Activated CD4-positive, alpha-beta T cell treated with anti-CD3 and anti-CD28 coated beads, Interleukin-10, Interleukin-2, amounts not matched to agents 100 ng/mL and 50 ng/mL, durations not matched to agents 16 hours and 8 hours (primary cell): Measurements from ENCODE around the gene ARHGAP33.
"Not testable (repeated sequence)": the region's sequence is repeated elsewhere in the genome, so short reads cannot be mapped to it uniquely, and the experiment has no call there.

Experiments
- DNase-seq: peaks from one replicate; pipeline ENCODE4 v3.0.0-alpha.2; 2020

The ARHGAP33 gene

DNA sequence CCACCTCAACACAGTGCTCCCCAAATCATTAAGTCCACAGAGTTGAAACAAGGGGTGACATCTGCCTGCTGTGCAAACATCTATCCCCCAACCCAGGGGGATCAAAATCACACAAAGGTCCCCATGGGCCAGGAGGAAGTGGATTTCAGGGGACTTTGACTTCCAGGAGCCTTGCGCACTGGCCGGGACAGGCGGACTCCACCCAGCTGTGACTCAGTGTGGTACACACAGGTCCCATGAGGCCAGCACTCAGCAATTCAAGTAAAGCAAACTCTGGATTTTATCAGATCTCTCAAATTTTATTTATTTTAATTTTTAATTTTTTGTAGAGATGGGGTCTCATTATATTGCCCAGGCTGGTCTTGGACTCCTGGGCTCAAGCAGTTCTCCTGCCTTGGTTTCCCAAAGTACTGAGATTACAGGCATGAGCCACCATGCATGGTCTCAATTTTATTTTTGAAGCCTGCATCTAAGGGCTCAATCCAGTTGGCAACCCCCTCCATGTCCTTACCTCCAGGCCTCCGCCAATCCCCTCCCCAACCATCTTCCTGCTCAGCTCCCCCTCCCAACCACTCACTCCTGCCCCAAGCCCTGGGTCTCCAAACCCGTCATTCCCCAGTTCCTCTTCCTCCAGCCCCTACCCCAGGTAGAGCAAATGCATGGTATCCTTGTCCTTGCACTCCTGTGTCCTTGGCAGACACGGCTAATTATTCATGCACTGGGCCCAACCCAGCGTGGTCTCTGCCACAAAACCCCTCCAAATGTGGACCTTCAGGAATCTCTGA, 18.2 kb downstream of the ARHGAP33 start:
- DNase-seq, result no peak

DNA sequence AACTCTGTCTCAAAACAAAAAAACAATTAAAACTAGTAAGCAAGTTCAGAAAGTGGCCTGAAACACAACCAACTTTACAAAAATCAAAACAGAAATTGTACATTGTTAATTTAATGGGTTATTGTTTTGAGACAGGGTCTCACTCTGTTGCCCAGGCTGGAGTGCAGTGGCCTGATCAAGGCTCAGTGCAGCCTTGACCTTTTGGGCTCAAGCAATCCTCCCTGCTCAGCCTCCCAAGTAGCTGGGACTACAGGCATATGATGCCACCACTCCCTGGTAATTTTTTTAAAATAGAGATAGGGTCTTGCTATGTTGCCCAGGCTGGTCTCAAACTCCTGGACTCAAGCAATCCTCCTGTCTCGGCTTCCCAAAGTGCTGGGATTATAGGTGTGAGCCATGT, 20.2 kb downstream of the ARHGAP33 start:
- not testable (repeated sequence) for DNase-seq

DNA sequence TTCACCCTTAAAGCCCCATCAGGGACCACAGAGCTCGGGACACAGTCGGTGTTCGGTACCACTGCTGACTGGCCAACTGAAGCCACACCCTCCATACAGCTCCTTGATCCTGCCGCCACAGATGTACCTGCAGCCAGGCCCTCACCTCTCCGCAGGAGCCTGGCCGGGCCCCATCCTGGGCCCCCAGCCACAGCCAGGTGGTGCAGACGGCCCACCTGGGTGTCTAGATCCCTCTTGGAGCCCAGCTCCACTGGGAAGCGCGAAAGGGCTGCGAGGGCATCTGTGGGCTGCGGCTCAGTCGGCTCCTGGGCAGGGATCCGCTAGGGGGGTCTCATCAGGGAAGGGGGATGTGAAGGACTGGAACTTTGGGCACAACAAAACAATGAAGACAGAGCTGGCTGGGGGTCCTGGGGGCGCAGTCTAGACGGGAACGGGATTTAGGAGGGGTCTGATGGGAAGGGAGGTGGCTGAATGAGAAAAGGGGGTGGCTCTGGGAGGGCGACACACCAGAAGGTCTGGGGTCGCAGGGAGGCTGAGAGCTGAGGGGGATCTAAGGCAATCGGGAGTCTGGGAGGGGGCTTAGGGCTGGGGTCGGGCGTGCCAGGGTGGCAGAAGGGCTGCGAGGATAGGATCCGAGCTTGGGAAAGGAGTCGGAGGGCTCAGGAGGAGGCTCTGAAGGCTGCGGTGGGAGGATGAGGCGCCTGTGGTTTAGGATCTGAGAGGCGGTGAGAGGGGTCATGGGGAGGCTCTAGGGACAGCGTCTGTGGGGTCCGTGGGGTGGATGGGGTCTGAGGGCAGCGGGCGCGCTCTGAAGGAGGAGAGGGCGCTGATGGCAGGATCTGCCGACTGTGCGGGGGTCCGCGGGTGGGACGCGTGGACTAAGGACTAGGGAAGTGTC, 21.5 kb downstream of the ARHGAP33 start:
- no peak for DNase-seq

- peak; percentile 16 for DNase-seq
These were observed 22.3 kb downstream of the ARHGAP33 start for GRCh38 chr19:35797663-35798062.

DNA sequence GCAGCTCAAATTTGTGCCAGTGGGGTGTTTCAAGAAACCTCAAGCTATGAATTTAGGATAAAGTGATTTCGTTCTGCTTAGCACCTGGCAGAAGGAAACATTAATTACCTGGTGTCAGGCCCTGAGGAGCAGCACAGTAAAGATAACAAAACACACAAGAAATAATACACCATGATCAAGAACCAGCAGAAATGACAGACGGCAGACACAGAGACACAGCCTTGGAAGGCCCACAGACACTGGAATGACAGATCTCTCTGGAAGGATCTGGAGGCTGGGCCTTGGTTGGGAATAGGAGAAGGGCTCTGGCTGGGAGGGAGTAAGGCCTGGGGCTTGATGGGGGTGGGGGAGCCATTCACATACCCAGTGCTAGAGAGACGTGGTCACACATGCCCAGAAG, 26.5 kb downstream of the ARHGAP33 start:
- no peak for DNase-seq

GRCh38 chr19:35805526-35806102, 30.2 kb downstream of the ARHGAP33 start:
- no peak for DNase-seq

- DNase-seq, result no peak
These were observed 31.2 kb downstream of the ARHGAP33 start for GRCh38 chr19:35806597-35806996.

GRCh38 chr19:35807633-35808032, 32.3 kb downstream of the ARHGAP33 start:
- DNase-seq, result no peak

- DNase-seq, result no peak
These were observed 36.2 kb downstream of the ARHGAP33 start for GRCh38 chr19:35811317-35812219.

DNA sequence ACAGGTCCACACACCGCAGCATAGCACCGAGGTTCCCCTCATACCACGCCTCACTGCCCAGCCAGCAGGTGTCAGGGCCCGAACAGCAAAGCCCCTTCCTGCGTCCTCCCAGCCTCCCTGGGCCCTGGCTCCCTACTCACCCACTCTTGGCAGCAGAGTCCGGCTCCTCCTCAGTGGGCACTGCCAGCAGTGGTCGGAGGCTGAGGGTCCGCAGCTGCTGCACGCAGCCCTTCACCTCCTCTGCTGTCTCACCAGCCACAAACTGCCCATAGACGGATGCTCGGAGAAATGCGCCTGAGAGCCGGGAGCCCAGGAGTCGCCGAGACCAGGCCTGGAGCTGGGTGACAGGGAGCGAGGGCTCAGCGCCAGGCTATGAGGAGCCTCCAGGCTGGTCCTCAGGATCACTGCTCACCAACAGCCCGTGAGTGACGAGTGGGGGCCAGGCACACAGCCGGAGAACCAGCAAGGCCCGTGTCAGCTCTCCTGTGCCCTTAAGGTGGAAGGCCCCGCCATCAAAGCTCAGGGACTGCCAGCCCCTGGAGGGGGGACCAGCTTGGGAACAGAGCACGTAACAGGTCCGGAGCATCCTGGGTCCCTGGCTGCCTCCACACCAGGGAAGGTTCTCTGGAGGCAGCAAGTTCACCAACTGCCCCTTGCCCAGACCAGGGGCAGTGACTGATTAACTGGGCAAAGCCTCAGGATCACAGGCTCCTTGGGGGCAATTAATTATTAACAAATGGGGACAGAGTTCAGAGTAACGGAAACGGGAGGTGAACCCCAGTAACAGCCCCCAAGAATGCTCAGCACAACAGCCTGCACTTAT, 37.1 kb downstream of the ARHGAP33 start, which contains the start of gene PRODH2:
TSS of gene PRODH2 (minus strand) at position 626 of the 823 bp plus-strand sequence. CDS start at position 586, 40 bp downstream.
- DNase-seq, result no peak

GRCh38 chr19:35813043-35813890, 37.9 kb downstream of the ARHGAP33 start:
- no peak for DNase-seq

DNA sequence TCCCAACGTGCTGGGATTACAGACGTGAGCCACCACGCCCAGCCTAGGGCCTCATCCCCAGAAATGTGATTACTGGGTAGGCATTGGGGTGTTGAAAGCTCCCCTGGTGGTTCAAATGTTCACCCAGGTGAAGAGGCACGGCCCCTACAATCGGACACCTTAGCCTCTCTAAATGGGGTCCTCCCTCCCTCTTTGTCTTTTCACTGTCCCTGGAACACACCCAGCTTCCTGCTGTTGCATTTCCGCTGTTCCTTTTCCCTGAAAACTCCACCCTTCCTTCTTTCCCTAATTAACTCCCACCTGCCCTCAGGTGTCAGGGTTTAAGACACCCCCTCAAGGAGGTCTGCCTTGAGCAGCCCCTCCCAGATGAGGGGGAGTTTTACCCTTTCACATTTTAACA, 40.9 kb downstream of the ARHGAP33 start:
- DNase-seq, result no peak

DNA sequence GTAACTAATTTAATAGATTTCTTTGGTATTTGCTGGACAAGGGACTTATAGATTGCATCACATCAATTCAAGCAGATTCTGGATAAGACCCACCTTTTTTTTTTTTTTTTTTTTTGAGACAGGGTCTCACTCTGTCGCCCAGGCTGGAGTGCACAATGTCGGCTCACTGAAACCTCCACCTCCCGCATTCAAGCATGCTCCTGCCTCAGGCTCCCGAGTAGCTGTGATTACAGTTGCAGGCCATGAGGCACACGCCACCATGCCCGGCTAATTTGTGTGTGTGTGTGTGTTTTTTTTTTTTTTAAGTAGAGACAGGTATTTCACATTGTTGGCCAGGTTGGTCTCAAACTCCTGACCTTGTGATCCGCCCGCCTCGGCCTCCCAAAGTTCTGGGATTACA, 41.5 kb downstream of the ARHGAP33 start:
- DNase-seq, result no peak

- no peak for DNase-seq
These were observed 43.1 kb downstream of the ARHGAP33 start for GRCh38 chr19:35818445-35818844.

DNA sequence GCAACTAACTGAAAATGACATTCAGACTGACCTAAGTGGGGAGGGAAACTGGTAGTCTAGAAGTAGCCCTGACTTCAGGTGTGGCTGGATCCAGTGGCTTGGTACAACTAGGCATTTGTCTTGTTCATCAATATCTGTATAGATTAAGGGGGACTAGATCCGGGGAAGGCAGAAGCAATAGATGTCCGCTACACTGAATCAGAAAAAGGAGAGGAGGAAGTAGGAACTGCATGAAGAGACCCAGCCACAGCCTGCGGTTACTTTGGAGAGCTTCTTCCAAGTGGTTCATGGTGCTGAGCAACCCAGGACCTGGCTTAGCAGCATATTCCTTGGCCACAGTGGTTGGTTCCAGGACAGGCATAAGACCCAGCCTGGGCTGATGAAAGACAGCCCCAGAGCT, 47.2 kb downstream of the ARHGAP33 start:
- no peak for DNase-seq

DNA sequence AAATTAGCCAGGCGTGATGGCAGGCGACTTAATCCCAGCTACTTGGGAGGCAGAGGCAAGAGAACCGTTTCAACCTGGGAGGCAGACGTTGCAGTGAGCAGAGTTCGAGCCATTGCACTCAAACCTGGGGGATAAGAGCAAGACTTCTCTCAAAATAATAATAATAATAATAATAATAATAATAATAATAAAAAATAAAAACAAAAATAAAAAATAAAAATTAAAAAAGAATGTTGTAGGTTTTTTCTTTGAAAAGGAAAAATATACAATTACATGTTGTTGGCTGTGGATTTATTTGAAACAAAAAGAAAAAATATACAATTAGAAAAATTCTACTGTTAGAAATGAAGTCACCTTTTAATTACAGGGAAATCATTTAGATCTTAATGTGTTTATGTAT, 48.8 kb downstream of the ARHGAP33 start:
- no peak for DNase-seq

DNA sequence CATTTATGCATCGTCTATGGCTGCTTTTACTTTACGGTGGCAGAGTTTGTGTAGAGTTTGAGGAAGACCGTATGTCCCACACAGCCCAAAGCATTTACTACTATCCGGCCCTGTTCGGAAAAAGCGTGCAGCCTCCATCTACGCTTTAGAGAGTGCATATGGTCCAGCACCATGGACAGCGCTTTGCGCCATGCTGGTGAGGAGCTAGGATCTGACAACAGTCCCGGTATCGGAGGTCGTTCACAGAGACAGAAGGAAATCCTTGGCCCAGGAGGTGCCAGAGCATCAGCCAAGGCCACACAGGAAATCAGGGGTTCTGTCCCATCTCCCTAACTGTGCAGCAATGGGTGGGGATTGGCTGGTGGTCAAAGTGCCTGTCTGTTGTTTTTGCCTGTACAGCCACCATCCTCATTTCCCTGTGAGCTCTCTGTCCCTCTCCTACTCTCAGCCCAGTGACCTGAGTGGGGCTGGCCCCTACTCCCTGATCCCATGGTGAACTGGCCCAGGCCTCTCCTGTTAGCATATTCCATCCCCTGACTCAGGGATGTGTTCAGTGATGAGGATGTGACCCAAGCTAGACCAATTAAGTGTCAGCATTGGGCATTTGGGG, 53.4 kb downstream of the ARHGAP33 start:
- peak; percentile 38 for DNase-seq

- DNase-seq, result no peak
These were observed 55.6 kb downstream of the ARHGAP33 start for GRCh38 chr19:35830986-35831385.

DNA sequence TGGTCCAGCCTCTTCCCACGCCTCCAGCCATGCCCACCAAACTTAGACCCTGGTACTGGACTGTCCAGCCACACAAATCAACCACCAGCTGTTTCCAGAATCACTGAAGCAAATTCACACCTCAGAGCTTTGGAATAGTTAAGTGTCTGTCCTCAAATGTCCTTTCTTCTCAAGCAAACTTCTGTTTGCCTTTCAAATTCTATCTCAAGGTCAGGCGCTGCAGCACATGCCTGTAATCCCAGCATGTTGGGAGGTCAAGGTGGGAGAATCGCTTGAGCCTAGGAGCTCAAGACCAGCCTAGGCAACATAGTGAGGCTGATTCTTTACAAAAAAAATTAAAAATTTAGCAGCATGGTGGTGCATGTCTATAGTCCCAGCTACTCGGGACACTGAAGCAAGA, 56.7 kb downstream of the ARHGAP33 start:
- DNase-seq, result no peak

DNA sequence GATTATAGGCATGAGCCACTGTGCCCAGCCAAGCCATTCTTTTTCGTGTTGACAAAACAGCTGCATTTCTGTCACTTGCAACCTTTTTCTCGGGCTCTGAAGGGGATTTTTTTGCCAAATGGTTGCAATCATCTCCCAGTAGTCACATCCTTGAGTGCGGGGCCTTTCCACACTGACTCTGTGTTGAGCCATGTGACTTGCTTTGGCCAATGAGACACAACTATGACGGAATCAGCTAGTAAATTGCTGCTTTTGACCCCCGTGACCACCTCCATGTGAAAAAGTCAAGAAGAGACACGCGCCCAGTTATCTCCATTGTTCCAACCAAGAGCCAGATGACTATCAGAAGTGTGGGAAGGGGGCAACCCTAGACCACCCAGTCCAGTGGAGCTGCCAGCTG, 58.6 kb downstream of the ARHGAP33 start:
- no peak for DNase-seq
